ENCODE measurements around the gene STRBP.

The STRBP gene

DNA sequence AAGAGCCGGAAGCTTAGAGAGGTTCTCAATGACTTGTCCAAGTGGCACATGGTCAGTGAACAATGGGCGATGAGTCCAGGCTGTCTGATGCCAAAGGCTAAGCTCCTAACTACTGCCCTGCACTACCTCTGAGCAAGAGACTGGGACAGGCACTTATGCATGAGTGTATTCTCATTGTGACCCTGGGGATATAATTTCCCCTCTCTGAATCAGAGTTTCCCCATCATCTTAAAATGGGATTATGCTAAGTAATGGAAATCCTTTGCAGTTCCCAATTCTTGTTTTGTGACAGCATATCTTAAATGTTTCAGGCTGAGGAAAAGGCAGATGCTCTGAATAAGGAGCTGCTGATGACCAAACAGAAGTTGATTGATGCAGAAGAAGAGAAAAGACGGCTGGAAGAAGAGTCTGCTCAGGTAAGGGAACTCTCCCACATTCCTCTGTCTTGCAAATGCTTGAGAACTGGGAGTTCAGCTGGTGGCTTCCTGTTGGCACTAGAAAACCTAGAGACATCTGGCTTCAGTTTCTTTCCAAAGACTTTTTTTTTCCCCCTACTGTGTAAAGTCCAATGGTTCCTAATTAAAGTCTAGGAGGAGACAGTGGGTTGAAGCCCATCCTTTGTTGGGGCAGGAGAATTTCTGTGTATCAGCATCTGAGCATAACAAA, 170.8 kb downstream of the STRBP start:
- DNase-seq (ENCODE audit: low read depth): no peak

DNA sequence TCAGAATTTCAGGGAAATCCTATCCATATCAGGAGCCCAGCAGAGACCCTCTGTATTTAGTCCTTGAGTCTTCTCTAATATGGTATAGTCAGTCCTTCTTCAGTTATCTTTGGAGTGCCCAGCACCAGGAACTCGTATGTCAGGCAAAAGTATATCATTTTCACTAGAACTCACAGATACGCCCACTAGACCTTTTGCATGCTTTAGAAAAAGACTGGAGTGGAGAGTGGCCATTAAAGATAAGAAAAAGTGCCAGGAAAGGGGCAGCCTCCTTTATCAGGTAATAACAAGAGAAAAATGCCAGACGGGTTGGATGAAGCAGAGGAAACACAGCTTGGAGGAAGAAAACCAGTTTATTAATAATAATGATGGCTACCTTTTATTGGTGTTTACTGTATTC, 171.4 kb downstream of the STRBP start:
- no peak for DNase-seq (ENCODE audit: low read depth)

DNA sequence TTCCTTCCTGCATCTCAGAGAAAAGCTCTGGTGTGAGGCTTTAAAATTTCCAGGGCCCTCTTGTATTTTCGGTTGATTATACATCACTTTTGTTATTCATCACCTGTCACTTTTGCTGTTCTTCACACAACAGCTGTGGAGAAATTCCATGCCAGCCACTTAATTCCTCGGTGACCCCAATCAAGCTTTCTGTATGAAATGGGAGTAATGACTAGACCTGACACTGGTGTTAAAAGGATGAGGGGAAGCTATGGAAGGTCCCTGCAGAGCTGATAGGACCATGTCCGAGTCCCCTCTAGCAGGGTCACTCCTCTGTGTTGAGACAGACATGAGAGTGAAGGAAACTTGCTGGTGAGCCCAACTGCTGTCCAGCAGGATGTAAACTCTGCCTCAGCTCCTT, 175.2 kb downstream of the STRBP start:
- no peak for DNase-seq (ENCODE audit: low read depth)

DNA sequence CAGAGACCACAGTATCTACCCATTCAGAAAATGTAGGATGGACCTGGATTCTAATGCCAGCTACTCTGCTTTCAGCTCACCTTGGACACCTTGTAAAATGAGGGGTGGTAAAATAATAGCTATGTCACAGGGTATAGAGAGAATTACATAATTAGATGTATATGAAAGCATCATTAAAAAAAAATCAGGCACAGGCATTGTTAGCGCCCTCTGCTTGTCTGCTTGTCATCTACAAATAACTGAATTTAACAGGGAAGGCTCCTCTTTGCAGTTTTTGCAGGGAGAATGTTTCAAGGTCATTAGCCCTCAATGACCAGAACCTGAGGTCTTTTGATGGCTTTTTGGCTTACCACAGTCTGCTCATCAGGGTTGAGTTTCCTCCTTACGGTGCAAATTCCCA, 176.9 kb downstream of the STRBP start:
- no peak for DNase-seq (ENCODE audit: low read depth)

DNA sequence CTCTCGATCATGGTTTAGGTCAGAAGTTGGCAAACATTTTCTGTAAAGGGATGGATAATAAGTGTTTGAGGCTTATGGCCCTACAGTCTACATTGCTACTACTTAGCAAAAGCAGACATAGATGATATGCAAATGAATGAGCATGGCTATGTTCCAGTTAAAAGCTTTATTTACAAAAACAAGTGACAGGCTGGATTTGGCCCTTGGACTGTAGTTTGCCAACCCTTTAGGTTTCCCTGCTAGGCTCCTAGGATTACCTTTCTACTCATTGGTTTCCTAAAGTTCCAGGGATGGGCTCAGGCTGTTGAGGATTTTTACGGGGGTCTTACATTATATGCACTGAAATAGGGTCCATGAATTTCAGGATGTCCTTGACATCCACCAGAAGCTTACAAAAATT, 177.4 kb downstream of the STRBP start:
- no peak for DNase-seq (ENCODE audit: low read depth)

DNA sequence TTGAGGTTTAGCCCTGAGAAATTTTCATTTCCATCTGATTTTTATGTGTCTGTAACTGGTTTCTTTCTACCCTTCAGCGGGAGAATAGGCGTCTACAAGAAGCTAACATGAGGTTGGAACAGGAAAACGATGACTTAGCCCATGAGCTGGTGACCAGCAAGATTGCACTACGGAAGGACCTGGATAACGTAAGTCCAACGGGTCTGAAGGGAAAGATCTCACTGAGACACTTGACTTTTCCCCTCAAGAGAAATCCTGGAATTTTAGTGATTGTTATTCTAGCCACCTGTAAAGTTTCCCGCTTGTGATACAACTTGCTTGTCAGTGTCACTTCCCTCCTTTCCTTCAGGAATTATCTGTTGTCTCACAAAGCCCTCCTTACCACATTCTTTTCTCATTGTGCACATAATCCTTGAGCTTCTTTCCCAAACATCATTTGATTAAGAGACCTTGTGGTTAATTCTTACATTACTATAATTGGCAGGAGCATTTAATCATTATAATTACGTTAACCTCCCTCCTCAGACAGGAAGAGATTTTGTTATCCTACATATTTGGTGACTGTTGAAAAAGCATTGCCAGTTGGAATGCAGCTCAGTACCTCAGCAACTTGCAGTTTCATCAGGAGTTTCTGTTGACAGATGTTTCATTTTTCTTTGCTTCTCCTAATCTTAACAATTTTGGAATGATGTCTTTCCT, 178.0 kb downstream of the STRBP start:
- DNase-seq (ENCODE audit: low read depth): peak; percentile 45

DNA sequence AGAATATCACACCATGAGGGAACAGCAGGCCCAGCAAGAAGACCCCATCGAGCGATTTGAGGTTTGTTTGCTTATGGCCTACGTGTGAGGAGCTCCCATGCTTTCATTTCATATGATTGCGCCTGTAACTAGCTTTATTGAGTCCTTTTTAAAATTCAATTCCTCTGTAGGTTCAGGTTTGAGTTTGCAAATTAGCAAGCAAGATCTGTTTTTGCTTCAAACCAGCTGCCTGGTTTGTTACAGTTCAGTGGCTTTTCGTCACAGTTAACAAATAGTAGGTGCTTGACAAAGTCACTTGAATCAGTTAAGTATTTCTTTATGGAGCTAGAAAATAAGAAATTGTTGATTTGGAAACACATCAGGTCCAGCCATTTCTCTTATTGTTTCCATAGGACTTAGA, 178.6 kb downstream of the STRBP start:
- DNase-seq (ENCODE audit: low read depth): no peak

DNA sequence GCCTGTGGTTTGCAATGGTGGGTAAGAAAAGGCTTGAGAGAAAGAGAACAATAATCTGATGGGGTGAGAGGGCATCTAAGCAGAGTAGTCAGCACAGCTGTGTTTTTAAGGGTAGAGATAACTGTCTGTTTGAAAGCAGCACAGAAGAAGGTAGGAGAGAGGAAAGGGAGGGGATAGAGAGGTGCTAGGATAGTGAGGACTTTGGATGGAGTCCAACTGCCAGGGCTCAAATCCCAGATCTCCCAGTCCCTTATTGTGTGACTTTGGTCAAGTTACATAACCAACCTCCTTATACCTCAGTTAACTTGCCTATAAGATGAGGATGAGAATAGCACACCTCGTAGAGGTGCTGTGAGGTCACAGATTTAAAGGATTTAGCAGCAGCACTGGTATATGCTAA, 179.3 kb downstream of the STRBP start:
- DNase-seq (ENCODE audit: low read depth): no peak

DNA sequence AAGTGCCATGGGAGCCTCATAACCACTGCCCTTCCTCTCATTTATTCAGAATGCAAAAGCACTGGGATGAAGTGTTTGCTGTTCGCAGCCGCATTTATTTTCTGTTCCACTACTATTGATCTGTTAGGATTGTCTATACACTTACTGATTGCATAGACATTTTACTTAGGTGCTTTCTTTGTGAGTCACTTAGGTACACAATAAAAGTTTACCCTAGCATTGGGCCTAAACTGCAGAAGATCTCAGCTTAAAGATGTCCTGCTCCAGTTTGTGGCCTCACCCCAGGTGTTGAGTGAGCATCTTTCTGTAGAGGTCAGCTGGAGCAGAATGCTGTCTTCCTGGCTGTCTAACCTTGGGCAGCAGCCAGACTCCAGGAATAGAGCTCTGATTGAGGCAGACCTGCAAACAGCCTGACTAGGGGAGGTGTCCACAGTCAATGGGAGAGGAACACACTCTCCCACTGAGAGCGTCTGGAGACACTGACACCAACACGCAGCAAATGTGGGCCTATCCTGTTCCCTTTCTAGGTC, 181.0 kb downstream of the STRBP start:
- DNase-seq (ENCODE audit: low read depth): no peak

DNA sequence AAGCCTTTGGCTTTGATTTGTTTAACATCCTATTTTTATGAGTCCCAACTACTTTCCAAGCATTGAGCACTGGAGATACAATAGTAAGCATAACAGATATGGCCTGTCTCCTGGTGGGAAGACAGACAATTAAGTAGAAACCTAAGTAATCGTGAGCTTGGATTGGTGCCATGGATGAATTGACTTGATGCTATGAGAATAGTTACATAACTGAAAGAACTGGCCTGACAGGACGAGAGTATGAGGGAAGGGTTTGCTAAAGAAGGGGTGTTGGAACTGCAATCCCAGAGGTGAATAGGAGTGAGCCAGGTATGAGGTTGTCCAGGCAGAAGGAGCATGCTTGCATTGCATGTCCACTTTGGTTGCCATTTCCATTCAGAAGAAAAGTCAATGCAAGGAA, 182.5 kb downstream of the STRBP start:
- DNase-seq (ENCODE audit: low read depth): no peak

DNA sequence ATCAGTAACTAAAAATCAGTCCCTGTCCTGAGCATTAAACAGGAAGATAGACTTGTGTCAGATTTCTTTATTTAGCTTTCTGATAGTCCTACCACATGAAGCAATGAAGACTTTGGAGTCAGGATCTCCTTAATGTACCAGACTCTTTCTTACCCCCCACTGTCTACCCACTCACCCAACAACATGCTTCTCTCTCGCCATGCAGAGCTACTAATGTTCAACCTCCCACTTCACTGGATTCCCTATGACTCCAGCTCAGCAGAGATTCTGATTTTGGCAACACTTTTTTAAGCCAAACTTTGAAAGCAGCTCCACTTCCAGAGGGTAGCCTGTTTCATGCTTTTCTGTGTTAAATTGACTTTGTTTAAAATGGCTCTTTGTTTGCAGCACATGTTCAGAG, 184.1 kb downstream of the STRBP start:
- DNase-seq (ENCODE audit: low read depth): no peak

DNA sequence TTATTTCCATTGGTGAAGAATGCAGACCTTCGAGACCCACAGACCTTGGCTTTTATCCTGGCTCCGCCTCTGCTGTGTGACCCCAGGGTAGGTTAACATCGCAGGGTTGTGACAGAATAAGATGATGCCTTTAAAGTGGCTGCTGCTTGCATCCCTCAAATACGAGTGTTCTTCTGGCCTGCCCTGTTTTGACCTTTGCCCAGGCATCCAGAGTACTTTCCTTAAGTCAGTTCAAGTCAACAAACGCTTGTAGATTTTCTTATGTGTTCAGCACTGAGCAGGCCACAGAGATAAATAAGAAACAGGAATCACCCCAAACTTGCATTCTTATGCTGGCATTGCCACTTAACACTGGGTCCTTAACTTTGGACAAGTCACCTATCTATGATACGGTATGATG, 184.7 kb downstream of the STRBP start:
- DNase-seq (ENCODE audit: low read depth): no peak

DNA sequence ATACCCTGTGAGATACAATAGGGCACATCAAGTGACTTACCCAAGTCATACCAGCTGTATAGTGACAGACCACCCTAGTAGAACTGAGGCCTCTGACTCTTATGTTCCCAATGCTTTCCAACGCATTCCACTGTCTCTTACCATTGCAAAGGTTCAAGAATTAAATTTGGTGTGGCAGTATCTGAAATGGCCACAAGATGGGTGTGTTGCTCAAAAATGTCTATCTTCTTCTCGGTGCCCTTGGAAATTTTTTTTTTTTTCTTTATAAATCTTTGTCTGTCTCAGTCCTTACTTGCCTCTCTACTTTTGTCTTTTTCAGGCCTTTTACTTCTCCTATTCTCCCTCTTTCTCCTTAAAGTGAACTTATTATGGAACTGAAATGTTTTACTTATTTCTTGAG, 186.6 kb downstream of the STRBP start:
- no peak for DNase-seq (ENCODE audit: low read depth)

DNA sequence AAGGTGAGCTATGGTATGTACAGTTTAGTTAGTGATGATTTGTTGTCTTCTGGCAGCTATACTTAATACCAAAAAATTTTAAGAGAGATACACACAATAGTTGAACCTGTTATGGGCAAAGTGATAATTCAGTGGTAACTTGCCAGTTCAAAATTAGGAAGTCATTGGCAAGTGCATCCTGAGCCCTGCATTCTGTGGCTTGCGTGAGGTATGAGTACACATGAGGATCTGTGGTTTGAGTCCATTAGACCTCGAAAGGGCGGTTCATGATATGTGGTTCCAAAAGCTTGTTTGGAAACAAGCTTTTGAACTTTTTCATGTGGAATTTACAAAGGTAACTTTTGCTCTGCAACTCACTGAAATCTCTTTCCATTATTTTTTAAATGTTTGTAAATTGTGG, 187.9 kb downstream of the STRBP start:
- no peak for DNase-seq (ENCODE audit: low read depth)

DNA sequence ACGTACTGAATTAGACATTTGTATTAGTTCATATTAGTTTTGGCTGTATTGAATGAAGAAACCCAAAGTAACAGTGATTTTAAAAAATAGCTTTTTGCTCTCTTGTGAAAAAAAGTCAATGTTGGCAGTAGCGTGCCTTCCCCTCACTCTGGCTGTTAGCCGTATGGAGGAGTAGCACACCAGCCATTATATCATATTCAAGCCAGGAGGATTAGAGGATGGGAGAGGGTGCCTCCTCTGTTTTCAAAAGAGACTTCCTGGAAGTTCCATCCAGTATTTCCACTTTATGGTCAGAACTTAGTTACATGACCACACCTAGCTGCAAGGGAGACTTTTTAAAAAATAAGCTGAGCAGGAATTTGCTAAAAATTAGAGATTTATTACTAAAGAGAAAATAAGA, 193.8 kb downstream of the STRBP start:
- no peak for DNase-seq (ENCODE audit: low read depth)

DNA sequence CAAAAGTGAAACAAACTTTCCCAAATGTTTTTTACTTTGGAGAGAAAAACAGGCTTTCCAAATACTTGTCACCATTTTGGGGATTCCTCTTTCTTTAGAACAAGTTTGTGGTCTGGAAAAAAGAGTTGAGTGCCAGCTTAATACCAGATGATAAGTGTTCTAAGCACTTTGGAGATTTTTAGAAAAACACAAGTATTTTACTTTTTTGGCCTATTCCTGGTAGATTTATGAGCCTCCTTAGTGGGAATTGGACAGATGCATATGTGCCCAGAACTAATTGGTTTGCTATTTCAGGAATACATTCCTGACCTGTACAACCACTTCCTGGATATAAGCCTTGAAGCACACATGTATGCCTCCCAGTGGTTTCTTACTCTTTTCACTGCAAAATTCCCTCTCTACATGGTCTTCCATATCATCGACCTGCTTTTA, 194.4 kb downstream of the STRBP start:
- peak; percentile 97 for DNase-seq (ENCODE audit: low read depth)

DNA sequence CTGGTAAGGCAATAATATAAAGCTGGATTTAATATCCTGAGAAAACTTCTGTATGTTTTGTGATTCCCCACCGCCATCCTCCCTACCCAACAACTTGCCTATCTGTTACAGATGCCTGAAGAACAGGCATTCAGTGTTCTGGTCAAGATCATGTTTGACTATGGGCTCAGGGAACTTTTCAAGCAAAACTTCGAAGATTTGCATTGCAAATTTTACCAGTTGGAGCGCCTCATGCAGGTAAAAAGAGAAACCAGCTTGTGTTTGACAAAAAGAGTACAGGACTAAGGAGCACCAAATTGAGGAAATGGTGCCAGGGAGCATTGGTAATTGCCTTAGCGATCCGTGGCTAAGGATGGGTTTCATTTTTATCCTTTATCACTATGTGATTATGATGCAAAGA, 194.9 kb downstream of the STRBP start:
- no peak for DNase-seq (ENCODE audit: low read depth)

DNA sequence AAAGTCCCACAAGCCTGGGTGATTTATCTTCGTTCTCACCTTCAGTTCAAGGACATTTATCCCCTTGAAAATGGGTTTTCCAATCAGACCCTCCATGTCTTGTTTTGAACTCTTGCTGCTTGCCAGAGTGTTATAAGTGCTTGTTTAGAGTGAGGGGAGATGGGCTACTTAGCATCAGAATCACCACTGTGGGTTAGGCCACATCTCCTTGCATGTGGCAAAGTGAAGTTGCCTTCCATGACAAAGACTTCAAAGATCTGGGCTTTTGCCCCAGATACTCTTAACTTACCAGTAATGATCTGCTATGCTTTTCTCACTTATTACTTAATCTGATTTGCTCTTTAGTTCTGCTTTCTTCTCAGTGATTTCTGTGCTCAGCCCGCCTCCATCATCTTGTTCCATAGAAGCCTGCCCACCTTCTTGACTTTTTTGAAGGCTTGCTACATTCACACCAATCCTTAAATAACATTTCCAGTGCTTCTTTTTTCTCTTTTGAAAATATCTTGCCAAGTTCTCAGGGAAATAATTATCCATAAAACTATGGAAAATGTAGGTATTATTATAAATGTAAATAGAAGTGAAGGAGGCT, 195.9 kb downstream of the STRBP start:
- DNase-seq (ENCODE audit: low read depth): no peak

All from GM04503 (cell line).